GM19351 (cell line): Measurements from ENCODE around the gene MYO1G.
"Not testable (repeated sequence)": the region's sequence is repeated elsewhere in the genome, so short reads cannot be mapped to it uniquely, and the experiment has no call there.

Source experiments
- ATAC-seq: cut with Tn5 transposase; IDR thresholded peaks from one replicate; pipeline ENCODE4 v1.9.1; 2021; ENCODE audit warnings: mild to moderate bottlenecking, moderate library complexity; ENCODE audit not compliant: unreplicated experiment

Gene MYO1G

DNA sequence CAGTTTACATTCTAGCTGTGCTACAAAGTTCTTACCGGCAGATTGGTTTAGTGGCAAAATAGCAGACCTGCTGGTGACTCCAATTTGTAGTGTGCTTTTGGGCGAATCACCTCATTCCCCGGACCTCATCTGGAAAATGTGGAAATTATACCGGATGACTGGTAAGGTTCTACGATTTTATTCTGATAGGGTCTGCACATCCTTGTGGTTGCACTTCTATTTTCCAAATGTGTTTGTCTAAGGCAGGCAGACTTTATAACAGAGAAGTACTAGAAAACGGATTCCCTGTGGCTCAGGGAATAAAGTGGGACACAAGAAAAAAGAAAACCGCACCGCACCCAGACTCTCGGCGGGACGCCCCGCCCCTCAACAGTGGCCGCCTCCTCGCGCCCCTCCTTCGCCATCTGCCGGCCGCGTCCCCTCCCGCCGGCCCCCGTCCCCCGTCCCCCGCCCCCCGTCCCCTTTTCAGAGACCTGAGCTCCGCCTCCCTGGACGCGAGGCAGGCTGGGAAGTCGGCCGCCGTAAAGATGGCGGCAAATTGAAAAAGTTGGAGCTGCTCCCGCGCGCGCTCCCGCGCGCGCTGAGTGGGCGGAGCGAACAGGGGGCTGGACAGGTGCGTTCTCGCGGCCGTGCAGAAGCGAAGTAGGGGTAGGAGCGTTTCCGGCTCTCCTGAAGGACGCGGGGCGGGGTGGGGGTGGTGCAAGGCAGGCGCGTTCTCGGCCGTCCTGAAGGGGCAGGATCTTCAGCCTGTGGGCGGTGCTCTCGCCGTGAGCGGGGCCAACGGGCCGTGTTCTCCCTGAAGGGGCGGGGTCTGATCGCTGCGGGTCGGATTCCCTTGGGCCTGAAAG, 20.7 kb upstream of the MYO1G start:
- peak; percentile 59 for ATAC-seq

DNA sequence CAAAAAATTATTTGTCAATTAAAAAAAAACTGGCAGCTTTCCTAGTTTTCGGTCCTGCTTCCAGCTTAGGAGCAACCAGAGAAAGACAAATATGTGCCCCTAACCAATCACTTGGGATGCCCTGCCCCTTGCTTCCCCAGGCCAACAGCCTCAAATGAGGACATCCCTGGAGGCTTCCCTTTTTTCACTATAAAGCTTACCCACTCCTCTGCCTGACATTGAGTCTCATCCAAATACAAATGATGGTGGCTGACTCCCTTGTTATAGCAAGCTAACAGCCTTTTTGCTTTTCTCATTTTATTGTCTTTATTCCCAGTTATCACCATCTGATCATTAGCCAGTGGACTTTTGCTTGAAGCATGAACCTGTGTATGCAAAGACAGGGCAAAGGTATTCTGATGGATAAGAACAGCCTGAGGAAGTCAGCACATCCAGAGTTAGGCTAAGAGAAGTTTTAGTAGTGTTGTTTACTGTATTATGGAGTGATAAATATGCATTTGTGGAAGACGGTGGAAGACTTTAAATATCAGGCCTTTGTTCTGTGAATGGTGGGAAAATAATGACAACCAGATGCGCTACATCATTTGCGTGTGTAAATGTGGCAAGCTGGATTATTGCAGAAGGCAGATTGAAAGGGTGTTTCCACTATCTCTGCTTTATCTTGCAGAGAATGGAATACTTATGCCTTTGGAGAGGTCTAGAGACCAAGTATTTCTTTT, 19.5 kb upstream of the MYO1G start:
- ATAC-seq, result no peak

DNA sequence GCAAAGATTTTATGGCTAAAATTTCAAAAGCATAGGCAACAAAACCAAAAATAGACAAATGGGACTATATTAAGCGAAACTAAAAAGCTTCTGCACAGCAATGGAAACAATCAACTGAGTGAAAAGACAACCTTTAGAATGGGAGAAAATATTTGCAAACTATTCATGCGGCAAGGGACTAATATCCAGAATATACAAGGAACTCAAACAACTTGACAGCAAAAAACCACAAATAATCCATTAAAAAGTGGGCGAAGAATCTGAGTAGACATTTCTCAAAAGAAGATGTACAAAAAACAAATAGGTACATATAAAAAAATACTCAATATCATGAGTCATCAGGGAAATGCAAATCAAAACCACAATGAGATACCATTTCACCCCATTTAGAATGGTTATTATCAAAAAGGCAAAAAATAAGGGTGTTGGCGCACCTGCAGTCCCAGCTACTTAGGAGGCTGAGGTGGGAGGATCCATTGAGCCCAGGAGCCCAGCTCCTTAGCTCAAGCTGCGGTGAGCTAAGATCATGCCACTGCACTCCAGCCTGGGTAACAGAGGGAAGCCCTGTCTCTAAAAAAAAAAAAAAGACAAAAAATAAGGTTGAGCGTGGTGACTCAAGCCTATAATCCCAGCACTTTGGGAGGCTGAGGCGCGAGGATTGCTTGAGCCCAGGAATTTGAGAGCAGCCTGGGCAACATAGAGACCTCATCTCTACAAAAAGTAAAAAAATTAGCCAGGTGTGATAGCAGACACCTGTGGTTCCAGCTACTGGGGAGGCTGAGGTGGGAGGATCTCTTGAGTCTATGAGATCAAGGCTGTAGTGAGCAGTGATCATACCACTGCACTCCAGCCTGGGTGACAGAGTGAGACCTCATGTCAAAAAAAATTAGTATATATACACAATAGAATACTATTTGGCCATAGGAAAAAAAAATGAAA, 17.0 kb upstream of the MYO1G start:
- no peak for ATAC-seq

DNA sequence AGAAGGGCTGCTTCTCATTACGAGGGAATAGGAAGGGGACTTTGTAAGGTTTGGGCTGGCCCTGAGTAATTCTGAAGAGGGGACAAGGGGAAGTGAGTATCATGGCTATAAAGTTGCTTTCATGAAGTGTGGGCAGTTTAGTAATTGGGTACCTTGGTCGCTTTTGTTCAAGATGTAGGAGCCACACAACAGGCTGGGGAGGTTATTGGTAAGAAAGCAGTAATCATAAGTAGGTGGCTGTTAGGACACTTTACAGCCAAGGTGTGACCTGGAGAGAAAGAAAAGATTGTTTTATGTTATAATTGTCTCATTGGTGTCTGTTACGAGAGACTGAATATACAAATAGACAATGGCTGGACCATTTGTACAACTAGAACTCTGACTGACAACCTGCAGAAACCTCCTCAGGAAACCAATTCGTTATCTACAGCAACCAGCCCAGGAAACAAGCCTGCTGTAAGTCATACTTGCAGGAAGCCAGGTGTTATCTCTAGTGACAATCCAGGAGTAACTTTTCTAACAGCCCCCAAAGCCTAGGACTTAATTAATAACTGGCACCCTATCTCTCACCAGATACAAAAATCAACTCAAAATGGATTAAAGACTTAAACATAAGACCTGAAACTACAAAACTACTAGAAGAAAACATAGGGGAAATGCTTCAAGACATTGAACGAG, 16.2 kb upstream of the MYO1G start:
- ATAC-seq, result no peak

DNA sequence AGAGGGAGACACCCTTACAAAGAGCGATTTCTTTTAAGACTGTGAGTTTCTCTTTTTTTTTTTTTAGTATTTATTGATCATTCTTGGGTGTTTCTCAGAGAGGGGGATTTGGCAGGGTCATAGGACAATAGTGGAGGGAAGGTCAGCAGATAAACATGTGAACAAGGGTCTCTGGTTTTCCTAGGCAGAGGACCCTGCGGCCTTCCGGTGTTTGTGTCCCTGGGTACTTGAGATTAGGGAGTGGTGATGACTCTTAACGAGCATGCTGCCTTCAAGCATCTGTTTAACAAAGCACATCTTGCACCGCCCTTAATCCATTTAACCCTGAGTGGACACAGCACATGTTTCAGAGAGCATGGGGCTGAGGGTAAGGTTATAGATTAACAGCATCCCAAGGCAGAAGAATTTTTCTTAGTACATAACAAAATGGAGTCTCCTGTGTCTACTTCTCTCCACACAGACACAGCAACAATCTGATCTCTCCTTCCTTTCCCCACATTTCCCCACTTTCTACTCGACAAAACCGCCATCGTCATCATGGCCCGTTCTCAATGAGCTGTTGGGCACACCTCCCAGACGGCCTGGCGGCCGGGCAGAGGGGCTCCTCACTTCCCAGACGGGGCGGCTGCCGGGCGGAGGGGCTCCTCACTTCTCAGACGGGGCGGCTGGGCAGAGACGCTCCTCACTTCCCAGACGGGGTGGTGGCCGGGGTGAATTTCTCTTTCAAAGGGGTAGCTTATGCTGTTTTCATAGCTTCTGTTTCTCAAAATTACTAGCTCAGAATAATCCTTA, 13.4 kb upstream of the MYO1G start:
- ATAC-seq, result not testable (repeated sequence)

DNA sequence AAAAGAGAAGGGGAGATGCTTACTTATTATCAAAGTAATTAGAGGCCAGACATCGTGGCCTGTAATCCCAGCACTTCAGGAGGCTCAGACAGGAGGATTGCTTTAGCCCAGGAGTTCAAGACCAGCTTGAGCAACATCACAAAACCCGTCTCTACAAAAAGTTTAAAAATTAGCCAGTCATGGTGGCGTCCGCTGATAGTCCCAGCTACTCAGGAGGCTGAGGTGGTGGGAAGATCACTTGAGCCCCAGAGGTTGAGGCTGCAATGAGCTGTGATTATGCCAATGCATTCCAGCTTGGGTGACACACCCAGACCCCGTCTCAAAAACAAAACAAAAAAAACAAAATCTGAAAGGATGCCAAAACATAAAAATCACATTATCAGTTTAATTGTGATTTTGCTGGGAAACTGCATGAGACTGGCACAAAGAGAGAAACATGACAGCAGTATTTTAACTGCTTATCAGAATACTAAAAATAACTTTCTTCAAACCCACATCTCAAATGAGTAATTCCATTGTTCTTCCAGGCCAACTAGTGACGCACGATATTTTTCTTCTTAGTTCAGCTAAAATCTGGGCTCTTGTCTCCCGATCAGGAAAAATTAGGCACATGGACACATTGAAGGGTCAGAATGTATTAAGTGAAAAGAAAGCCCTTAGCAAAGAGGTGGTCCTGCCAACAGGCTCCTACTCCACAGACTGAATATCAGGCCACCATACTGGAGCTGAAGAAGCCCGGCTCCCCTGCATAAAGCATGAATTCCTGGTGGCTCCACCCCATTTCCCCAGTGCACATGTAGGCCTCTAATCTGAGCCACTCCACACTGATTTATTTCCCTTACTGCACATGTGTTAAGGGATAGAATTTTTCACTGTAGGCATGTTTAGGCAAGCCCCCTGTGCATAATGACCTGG, 11.6 kb upstream of the MYO1G start:
- ATAC-seq, result no peak

DNA sequence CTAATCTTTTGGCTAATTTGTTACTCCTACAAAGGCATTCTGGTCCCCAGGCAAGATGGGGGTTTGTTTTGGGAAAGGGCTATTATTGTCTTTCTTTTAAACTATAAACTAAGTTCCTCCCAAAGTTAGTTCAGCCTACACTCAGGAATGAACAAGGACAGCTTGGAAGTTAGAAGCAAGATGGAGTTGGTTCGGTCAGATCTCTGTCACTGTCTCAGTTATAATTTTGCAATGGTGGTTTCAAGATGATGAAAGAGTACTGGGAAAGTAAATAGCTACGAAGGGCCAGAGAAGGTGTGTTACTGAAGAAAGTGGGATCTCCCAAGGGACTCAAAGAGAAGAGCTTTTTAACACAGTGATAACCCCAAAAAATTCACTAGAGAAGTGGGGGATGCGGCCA, 10.3 kb upstream of the MYO1G start:
- no peak for ATAC-seq

DNA sequence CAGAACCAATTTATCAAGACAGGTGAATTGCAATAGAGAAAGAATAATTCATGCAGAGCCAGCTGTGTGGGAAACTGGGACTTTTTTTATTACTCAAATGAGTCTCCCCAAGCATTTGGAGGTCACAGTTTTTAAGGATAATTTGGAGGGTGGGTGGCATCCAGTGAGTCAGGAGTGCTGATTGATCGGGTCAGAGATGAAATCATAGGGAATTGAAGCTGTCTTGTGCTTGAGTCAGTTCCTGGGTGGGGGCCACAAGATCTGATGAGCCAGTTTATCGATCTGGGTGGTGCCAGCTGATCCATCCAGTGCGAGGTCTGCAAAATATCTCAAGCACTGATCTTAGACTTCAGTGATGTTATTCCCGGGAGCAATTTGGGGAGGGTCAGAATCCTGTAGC, 9.9 kb upstream of the MYO1G start:
- ATAC-seq, result no peak

DNA sequence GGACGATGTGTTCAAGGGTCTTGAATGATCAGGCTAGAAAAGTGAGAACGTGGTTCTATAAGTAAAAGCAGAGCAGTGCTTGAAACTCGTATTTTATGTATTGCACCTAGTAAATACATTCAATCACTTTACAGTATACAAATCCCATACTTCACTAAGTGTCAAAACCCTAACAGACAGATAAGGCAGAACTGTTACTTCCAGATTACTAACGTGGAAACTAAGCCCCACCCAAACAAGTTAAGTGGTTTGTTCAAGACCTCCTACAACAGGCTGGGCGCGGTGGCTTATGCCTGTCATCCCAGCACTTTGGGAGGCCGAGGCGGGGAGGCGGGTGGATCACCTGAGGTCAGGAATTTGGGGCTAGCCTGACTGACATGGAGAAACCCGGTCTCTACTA, 9.2 kb upstream of the MYO1G start:
- ATAC-seq, result no peak

DNA sequence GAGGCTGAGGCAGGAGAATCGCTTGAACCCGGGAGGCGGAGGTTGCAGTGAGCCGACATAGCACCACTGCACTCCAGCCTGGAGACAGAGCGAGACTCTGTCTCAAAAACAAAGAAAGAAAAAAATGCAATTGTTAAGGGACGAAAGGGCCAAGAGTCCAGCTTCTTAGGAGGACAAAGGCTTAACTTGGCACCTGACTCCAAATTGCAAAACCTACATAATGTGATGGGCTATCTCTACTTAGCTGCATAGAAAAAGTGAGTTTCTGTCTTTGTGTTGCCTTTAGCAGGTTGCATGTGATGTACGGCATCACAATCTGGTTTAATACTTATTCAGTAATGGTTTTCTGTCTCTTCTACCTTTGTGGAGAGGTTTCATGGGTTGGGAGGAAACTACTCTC, 8.6 kb upstream of the MYO1G start:
- no peak for ATAC-seq

DNA sequence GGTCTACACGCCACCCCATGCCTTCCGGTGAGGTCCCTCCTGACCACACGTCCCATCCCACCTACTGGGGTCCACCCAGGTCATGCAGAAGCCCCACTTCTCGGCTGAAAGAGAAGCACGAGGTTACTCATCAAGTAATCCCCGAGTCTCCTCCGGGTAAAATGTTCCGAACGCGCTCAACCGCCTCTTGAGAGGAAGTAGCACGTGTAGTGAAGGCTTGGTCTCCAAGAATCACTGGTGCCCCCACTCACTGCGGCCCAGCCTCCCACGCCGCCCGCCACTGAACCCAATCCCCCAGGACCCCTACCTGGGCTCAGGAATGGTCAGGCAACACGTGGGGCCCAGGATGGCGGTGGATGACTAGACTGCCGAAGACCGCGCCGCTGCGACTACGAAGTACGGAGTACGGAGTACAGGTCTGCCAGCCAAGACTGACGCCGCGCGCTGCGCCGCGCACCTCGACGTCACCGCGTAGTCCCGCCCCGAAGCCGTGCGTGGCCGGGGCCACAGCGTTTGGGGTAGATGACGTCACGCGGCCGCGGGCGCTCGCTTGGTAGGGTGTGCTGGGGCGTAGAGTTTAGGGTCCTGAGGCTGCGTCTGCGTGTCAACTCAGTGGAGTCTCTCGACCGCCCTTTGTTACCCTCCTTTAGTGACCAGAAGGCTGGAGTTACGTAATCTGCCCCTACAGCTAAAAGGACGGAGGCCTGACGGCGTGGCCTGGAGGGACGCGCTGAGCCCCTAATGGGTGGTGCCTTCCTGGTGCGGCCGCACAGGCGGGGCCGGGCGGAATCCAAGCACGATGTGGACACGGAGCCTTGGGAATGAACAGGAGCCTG, 7.6 kb upstream of the MYO1G start:
- peak; percentile 92 for ATAC-seq

DNA sequence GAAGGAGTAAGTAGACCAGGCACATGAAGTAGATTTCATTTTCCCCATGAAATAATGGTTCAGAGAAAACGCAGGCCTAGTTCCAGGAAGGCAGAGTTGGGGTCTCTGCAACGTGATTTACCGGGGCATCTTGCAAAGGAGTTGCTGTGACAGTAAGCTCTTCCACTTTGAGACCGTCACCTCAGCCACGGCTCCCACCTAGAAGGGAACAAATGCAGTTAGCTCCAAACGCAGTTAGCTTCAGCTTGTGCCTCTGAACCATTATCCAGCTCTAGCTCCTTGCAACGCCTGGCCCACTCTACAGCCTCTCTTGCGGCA, 7.0 kb upstream of the MYO1G start:
- no peak for ATAC-seq

DNA sequence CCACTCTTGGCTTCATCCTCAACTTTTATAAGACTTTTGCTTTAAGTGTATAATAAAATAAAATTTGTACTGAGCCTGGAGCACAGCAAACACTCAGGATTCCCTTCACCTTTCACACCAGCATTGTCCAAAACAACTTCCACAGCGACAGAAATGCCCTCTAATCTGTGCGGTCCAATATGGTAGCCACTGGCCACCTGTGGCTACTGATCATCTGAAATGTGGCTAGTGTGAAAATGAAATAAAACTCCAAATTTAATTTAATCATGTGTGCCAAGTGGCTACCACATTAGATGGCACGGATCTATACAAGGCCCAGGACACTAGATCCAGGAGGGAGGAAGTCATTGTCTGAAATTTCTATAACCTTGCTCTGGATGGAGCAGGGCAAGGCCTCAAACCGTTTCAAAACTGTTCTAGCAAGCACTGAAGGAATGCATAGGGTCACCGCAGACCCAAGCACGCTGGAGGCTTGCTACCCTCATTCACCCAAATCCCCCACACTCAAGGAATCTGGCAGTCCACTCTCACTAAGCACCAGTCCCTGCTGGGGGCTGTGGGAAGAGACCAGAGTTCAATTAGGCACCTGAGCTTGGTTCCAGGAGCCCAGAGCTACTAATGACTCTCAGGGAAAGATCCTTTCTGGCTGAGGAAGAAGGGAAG, 6.3 kb upstream of the MYO1G start:
- ATAC-seq, result no peak

DNA sequence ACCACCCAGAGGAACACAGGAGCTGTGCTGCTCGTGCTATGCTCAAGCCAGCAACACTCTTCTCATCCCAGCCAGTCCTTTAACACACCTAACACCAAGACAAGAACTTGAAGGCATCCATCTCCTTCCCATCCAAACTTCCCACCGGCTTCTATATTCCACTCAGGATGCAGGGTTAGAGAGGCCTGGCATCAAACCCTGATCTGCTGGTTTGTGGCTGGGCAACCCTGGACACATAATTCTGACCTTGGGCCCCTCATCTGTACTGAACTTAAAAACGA, 5.6 kb upstream of the MYO1G start:
- ATAC-seq, result no peak

DNA sequence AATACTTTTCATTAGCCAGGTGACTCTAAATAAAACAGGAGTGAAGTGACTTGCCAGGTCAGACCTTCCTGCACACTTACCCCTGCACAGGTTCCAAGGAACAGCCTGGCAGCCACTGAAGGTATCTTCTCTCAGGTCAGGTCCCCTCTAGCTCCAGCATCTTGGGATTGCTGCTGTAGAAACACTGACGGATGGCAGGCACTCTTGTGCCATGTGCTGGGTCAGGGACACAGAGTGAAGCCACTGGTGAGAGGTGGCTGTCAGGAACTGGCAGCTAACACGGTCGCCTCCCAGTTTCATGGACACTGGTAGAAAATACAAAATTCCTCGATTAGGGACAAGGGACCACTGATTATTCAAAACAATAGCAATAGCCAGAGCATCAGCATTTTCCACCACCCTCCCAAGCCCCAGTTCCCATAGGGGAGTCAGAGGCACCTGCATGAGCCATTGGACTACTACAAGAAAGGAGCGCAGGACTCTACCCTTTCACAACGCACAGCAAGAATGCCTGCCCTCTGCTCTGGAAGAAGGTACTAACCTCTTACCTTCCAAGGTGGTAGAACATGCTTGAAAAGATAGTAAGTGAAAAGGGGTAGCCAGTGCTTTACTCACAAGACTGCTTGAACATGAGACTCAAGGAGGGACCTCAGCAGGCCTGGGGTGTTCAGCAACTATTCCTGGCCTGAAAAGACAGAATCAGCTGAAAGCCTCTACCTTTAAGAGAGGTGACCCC, 5.1 kb upstream of the MYO1G start:
- ATAC-seq, result no peak

DNA sequence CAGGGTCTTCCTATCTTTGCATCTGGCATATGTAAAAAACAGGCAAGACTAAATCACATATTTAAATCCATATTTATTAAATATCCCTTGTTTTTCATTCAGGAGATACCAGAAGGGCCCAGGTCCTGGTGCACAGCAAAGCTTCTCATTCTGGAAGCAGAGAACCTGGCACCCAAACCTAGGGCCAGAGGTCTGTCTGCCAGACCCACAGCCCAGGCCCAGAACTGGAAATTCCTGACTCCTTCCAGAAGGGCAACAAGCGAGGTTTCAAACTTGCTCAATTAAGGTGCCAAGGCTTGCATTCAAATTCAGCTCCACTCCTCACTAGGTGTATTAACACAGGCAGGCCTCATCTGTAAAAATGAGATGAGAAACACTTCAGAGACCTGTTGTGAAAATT, 4.2 kb upstream of the MYO1G start:
- ATAC-seq, result no peak

DNA sequence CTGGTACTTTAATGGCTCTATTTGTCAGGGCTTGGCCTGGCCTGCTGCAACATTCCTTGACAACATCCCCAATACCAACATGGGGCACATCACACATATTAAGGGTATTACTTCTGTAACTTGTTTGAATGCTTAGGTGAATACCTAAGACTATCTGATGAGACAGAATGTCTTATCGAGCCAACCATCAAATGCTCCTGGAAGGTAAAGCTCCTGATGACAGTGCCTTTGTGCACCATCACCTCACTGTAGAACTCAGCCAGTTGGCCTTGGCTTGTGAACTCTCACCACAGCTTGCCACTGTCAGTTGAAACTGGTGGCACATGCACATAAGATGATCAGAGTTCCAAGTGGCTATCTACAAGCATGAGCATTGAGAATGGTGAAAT, 3.7 kb upstream of the MYO1G start:
- ATAC-seq, result no peak
